GM19468 (cell line): ENCODE measurements around the gene GIPR.
"Not testable (repeated sequence)": the region's sequence is repeated elsewhere in the genome, so short reads cannot be mapped to it uniquely, and the experiment has no call there.

Experiments
- ATAC-seq: cut with Tn5 transposase; IDR thresholded peaks from one replicate; pipeline ENCODE4 v1.9.1; 2021; ENCODE audit warnings: mild to moderate bottlenecking, moderate library complexity, moderate number of reproducible peaks; ENCODE audit not compliant: unreplicated experiment; ENCODE audit errors: extremely low read depth

GIPR gene

GRCh38 chr19:45685045-45685444 lies 17.0 kb downstream of the GIPR start:
- not testable (repeated sequence) for ATAC-seq

- ATAC-seq, result no peak
Measured at GRCh38 chr19:45687599-45687998, 19.6 kb downstream of the GIPR start.

- peak; percentile 37 for ATAC-seq
Measured at GRCh38 chr19:45691516-45692186, 23.6 kb downstream of the GIPR start, which contains the start of gene SNRPD2. SNRPD2 (minus strand) TSS chr19:45691953; CDS start chr19:45691888, 65 bp downstream.

GRCh38 chr19:45692187-45693105 lies 24.4 kb downstream of the GIPR start, which contains the start of gene QPCTL:
QPCTL (plus strand) TSS chr19:45692666; CDS start chr19:45692704, 38 bp downstream.
- ATAC-seq, result peak; percentile 87

- no peak for ATAC-seq
Measured at GRCh38 chr19:45693106-45693788, 25.2 kb downstream of the GIPR start.

- no peak for ATAC-seq
Measured at GRCh38 chr19:45701676-45702075, 33.7 kb downstream of the GIPR start.

- no peak for ATAC-seq
Measured at GRCh38 chr19:45705115-45705514, 37.1 kb downstream of the GIPR start.

GRCh38 chr19:45705710-45706415 lies 37.8 kb downstream of the GIPR start:
- no peak for ATAC-seq

- no peak for ATAC-seq
Measured at GRCh38 chr19:45710356-45711130, 42.5 kb downstream of the GIPR start.

GRCh38 chr19:45711851-45712698 lies 44.1 kb downstream of the GIPR start:
- no peak for ATAC-seq

GRCh38 chr19:45712699-45713067 lies 44.7 kb downstream of the GIPR start:
- ATAC-seq, result no peak

- no peak for ATAC-seq
Measured at GRCh38 chr19:45713141-45713540, 45.1 kb downstream of the GIPR start.

GRCh38 chr19:45715139-45715538 lies 47.1 kb downstream of the GIPR start:
- ATAC-seq, result no peak

- no peak for ATAC-seq
Measured at GRCh38 chr19:45716359-45717130, 48.5 kb downstream of the GIPR start.

GRCh38 chr19:45717131-45717982 lies 49.3 kb downstream of the GIPR start:
- ATAC-seq, result peak; percentile 74

- ATAC-seq, result no peak
Measured at GRCh38 chr19:45717983-45718650, 50.1 kb downstream of the GIPR start.
